ENCODE results near the gene TNFRSF19.

The TNFRSF19 gene

DNA sequence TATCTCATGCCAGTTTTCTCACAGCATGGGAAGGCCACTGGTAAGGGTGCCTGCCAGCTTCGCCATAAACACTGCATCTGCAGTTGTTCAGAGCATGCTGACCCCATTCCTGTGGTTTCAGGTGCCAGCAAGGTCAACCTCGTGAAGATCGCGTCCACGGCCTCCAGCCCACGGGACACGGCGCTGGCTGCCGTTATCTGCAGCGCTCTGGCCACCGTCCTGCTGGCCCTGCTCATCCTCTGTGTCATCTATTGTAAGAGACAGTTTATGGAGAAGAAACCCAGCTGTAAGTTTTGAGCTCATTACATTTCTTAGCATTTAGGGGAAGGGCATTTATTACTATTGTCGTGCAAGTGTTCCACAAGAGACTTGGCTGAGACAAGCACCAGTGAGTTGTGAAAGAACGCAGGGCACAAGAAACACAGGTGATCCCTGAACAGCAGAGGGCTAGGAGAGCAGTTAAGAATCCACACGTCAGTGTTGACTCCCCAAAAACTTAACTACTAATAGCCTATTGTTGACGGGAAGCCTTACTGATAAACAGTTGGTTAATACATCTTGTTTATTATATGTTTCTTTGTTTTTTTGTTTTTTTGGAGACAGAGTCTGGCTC lies 88.8 kb downstream of the TNFRSF19 start:
- Histone ChIP-seq H3K4me1 (ENCODE audit: insufficient read depth, low read length, severe bottlenecking) (no peaks in the 10 kb centered on the region), H3F3A (ENCODE audit: insufficient read depth, low read length) (no peaks in the 10 kb centered on the region), H3K79me2 (ENCODE audit: insufficient read depth, low read length) (no peaks in the 10 kb centered on the region), H3K9me2 (ENCODE audit: low read depth, low read length) (no peaks in the 10 kb centered on the region), H2AFZ (ENCODE audit: low read length) (no peak overlapping the region), H3K36me3 (ENCODE audit: insufficient read depth, low read length) (no peaks in the 10 kb centered on the region), H3K4me2 (ENCODE audit: low read length) (no peak overlapping the region), H3K4me3 (ENCODE audit: low read depth, low read length, poor library complexity, severe bottlenecking) (no peak overlapping the region), H3K27ac (ENCODE audit: low read depth, low read length, poor library complexity, severe bottlenecking) (no peak overlapping the region), H3K9ac (ENCODE audit: low read length) (no peak overlapping the region), H4K20me1 (ENCODE audit: insufficient read depth, low read length) (no peaks in the 10 kb centered on the region), H3K9me3 (ENCODE audit: low read length) (no peaks in the 10 kb centered on the region), H3K27me3 (ENCODE audit: insufficient read depth, low read length) (no peaks in the 10 kb centered on the region)
- no peak for TF ChIP-seq CTCF (IDR thresholded peaks at IDR 0.05; ENCODE audit: low read length)
- TF ChIP-seq EZH2 (IDR thresholded peaks at IDR 0.05; ENCODE audit: borderline replicate concordance, low read length) = no peak

GRCh38 chr13:23660249-23660648 lies 90.0 kb downstream of the TNFRSF19 start:
- Histone ChIP-seq H3K4me3 (ENCODE audit: low read depth, low read length, poor library complexity, severe bottlenecking) (no peak overlapping the region), H2AFZ (ENCODE audit: low read length) (no peak overlapping the region), H3K36me3 (ENCODE audit: insufficient read depth, low read length) (no peaks in the 10 kb centered on the region), H3K4me1 (ENCODE audit: insufficient read depth, low read length, severe bottlenecking) (no peaks in the 10 kb centered on the region), H3K9ac (ENCODE audit: low read length) (no peak overlapping the region), H3K79me2 (ENCODE audit: insufficient read depth, low read length) (no peaks in the 10 kb centered on the region), H3K27me3 (ENCODE audit: insufficient read depth, low read length) (no peaks in the 10 kb centered on the region), H4K20me1 (ENCODE audit: insufficient read depth, low read length) (no peaks in the 10 kb centered on the region), H3K9me2 (ENCODE audit: low read depth, low read length) (no peaks in the 10 kb centered on the region), H3K4me2 (ENCODE audit: low read length) (no peak overlapping the region), H3K27ac (ENCODE audit: low read depth, low read length, poor library complexity, severe bottlenecking) (no peak overlapping the region), H3K9me3 (ENCODE audit: low read length) (no peaks in the 10 kb centered on the region), H3F3A (ENCODE audit: insufficient read depth, low read length) (no peaks in the 10 kb centered on the region)
- TF ChIP-seq EZH2 (IDR thresholded peaks at IDR 0.05; ENCODE audit: borderline replicate concordance, low read length) = no peak
- TF ChIP-seq CTCF (IDR thresholded peaks at IDR 0.05; ENCODE audit: low read length) = no peak

GRCh38 chr13:23666582-23666981 lies 96.4 kb downstream of the TNFRSF19 start:
- Histone ChIP-seq H3K9me3 (ENCODE audit: low read length) (no peaks in the 10 kb centered on the region), H3K4me3 (ENCODE audit: low read depth, low read length, poor library complexity, severe bottlenecking) (no peak overlapping the region), H3K27me3 (ENCODE audit: insufficient read depth, low read length) (no peaks in the 10 kb centered on the region), H3F3A (ENCODE audit: insufficient read depth, low read length) (no peaks in the 10 kb centered on the region), H3K4me2 (ENCODE audit: low read length) (no peak overlapping the region), H3K4me1 (ENCODE audit: insufficient read depth, low read length, severe bottlenecking) (no peaks in the 10 kb centered on the region), H3K9ac (ENCODE audit: low read length) (no peak overlapping the region), H2AFZ (ENCODE audit: low read length) (no peak overlapping the region), H3K27ac (ENCODE audit: low read depth, low read length, poor library complexity, severe bottlenecking) (no peak overlapping the region), H3K9me2 (ENCODE audit: low read depth, low read length) (no peaks in the 10 kb centered on the region), H3K79me2 (ENCODE audit: insufficient read depth, low read length) (no peaks in the 10 kb centered on the region), H4K20me1 (ENCODE audit: insufficient read depth, low read length) (no peaks in the 10 kb centered on the region), H3K36me3 (ENCODE audit: insufficient read depth, low read length) (no peaks in the 10 kb centered on the region)
- TF ChIP-seq EZH2 (IDR thresholded peaks at IDR 0.05; ENCODE audit: borderline replicate concordance, low read length) (no peak), CTCF (IDR thresholded peaks at IDR 0.05; ENCODE audit: low read length) (no peak)
